HG03103 (cell line): ENCODE data around the gene UROS.

Experiments
- ATAC-seq: cut with Tn5 transposase; IDR thresholded peaks from one replicate; pipeline ENCODE4 v1.9.1; 2021; ENCODE audit warnings: low read depth; ENCODE audit not compliant: unreplicated experiment

UROS gene

GRCh38 chr10:125795128-125795527 lies 27.9 kb downstream of the UROS start:
- ATAC-seq: no peak

GRCh38 chr10:125792342-125793300 lies 30.4 kb downstream of the UROS start:
- ATAC-seq: no peak

GRCh38 chr10:125788156-125789034 lies 34.7 kb downstream of the UROS start:
- no peak for ATAC-seq

GRCh38 chr10:125785791-125786190 lies 37.3 kb downstream of the UROS start:
- no peak for ATAC-seq

- peak; percentile 72 for ATAC-seq
These were observed 39.1 kb downstream of the UROS start for GRCh38 chr10:125783957-125784356.

- ATAC-seq: no peak
These were observed 39.6 kb downstream of the UROS start for GRCh38 chr10:125783408-125783807.

- ATAC-seq: no peak
These were observed 40.4 kb downstream of the UROS start for GRCh38 chr10:125782616-125783015.

GRCh38 chr10:125782054-125782453 lies 41.0 kb downstream of the UROS start:
- no peak for ATAC-seq

GRCh38 chr10:125781374-125781773 lies 41.7 kb downstream of the UROS start:
- no peak for ATAC-seq

- no peak for ATAC-seq
These were observed 43.4 kb downstream of the UROS start for GRCh38 chr10:125779403-125780327.

- ATAC-seq: no peak
These were observed 44.5 kb downstream of the UROS start for GRCh38 chr10:125778556-125778955.

- no peak for ATAC-seq
These were observed 45.3 kb downstream of the UROS start for GRCh38 chr10:125777806-125778205.

- ATAC-seq: no peak
These were observed 47.5 kb downstream of the UROS start, which contains the start of gene MMP21 for GRCh38 chr10:125775491-125776106. TSS of gene MMP21 (minus strand) at chr10:125775821. CDS start at chr10:125775821, 0 bp downstream.

GRCh38 chr10:125774581-125775191 lies 48.4 kb downstream of the UROS start:
- ATAC-seq: no peak

GRCh38 chr10:125773687-125774543 lies 49.1 kb downstream of the UROS start:
- ATAC-seq: no peak

- ATAC-seq: no peak
These were observed 50.2 kb downstream of the UROS start for GRCh38 chr10:125772864-125773180.

GRCh38 chr10:125772112-125772863 lies 50.8 kb downstream of the UROS start:
- ATAC-seq: no peak

- no peak for ATAC-seq
These were observed 52.2 kb downstream of the UROS start for GRCh38 chr10:125770844-125771243.
